ENCODE measurements around the gene ST6GALNAC3. TPM values are rescaled to one million over a fixed set of nuclear protein-coding genes. Genes with fewer than 3 reads are reported as not detected.

Gene ST6GALNAC3
- total RNA-seq, 4 donors from 2014 or later: 0.79 to 5.3 (median 1.6) TPM

GRCh38 chr1:76659171-76659940 lies 584.8 kb downstream of the ST6GALNAC3 start:
- Histone ChIP-seq H3K4me1 (no peaks in the 10 kb centered on the region), H3K4me3 (no peak overlapping the region), H3K9me3 (no peaks in the 10 kb centered on the region), H3K27me3 (no peaks in the 10 kb centered on the region), H3K27ac (no peak overlapping the region), H3K36me3 (no peaks in the 10 kb centered on the region)
- DNase-seq (ENCODE audit: low spot score in 2 of 2): no peak
- TF ChIP-seq POLR2A (IDR thresholded peaks at IDR 0.05): no peak
- TF ChIP-seq EP300 (IDR thresholded peaks at IDR 0.05): no peak
- no peak for TF ChIP-seq POLR2AphosphoS5 (IDR thresholded peaks at IDR 0.05)
- WGBS: 68% methylated on average over 4 of the region's 4 CpGs

- no peak for DNase-seq (ENCODE audit: low spot score in 2 of 2)
- TF ChIP-seq, protein P1, sequence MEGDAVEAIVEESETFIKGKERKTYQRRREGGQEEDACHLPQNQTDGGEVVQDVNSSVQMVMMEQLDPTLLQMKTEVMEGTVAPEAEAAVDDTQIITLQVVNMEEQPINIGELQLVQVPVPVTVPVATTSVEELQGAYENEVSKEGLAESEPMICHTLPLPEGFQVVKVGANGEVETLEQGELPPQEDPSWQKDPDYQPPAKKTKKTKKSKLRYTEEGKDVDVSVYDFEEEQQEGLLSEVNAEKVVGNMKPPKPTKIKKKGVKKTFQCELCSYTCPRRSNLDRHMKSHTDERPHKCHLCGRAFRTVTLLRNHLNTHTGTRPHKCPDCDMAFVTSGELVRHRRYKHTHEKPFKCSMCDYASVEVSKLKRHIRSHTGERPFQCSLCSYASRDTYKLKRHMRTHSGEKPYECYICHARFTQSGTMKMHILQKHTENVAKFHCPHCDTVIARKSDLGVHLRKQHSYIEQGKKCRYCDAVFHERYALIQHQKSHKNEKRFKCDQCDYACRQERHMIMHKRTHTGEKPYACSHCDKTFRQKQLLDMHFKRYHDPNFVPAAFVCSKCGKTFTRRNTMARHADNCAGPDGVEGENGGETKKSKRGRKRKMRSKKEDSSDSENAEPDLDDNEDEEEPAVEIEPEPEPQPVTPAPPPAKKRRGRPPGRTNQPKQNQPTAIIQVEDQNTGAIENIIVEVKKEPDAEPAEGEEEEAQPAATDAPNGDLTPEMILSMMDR (IDR thresholded peaks at IDR 0.05): no peak
- TF ChIP-seq EP300 (IDR thresholded peaks at IDR 0.05): no peak
- H3K27ac ChIP-seq: no peak overlapping the region
These were observed 587.0 kb downstream of the ST6GALNAC3 start for GRCh38 chr1:76661531-76661930.

GRCh38 chr1:76666499-76666898 lies 592.0 kb downstream of the ST6GALNAC3 start:
- Histone ChIP-seq H3K9me3 (no peaks in the 10 kb centered on the region), H3K4me1 (no peaks in the 10 kb centered on the region), H3K27me3 (no peaks in the 10 kb centered on the region), H3K4me3 (no peak overlapping the region), H3K27ac (no peak overlapping the region), H3K36me3 (no peaks in the 10 kb centered on the region)
- TF ChIP-seq, protein P1 (IDR thresholded peaks at IDR 0.05): no peak
- TF ChIP-seq EP300 (IDR thresholded peaks at IDR 0.05) (no peak), POLR2A (IDR thresholded peaks at IDR 0.05) (no peak), POLR2AphosphoS5 (IDR thresholded peaks at IDR 0.05) (no peak)
- no peak for DNase-seq (ENCODE audit: low spot score in 2 of 2)
- WGBS: 64% methylated on average over 2 of the region's 2 CpGs

More at GRCh38 chr1:76661531-76661930, 587.0 kb downstream of the ST6GALNAC3 start:
- Histone ChIP-seq H3K27me3 (no peaks in the 10 kb centered on the region), H3K4me3 (no peak overlapping the region), H3K36me3 (no peaks in the 10 kb centered on the region), H3K9me3 (no peaks in the 10 kb centered on the region), H3K4me1 (no peaks in the 10 kb centered on the region)
- WGBS: 39% methylated on average over 2 of the region's 2 CpGs

GRCh38 chr1:76668046-76668445 lies 593.5 kb downstream of the ST6GALNAC3 start:
- TF ChIP-seq POLR2A (IDR thresholded peaks at IDR 0.05) (no peak), POLR2AphosphoS5 (IDR thresholded peaks at IDR 0.05) (no peak), EP300 (IDR thresholded peaks at IDR 0.05) (no peak)
- TF ChIP-seq, protein P1 (IDR thresholded peaks at IDR 0.05): no peak
- Histone ChIP-seq H3K36me3 (no peaks in the 10 kb centered on the region), H3K9me3 (no peaks in the 10 kb centered on the region), H3K27me3 (no peaks in the 10 kb centered on the region), H3K4me3 (no peak overlapping the region), H3K27ac (no peak overlapping the region), H3K4me1 (no peaks in the 10 kb centered on the region)
- DNase-seq (ENCODE audit: low spot score in 2 of 2): no peak
- 39% methylated on average over 5 of the region's 5 CpGs for WGBS

GRCh38 chr1:76669131-76669530 lies 594.6 kb downstream of the ST6GALNAC3 start:
- Histone ChIP-seq H3K27me3 (no peaks in the 10 kb centered on the region), H3K4me1 (no peaks in the 10 kb centered on the region), H3K4me3 (no peak overlapping the region), H3K36me3 (no peaks in the 10 kb centered on the region), H3K27ac (no peak overlapping the region), H3K9me3 (no peaks in the 10 kb centered on the region)
- WGBS: 88% methylated on average over 4 of the region's 4 CpGs
- DNase-seq (ENCODE audit: low spot score in 2 of 2): no peak
- TF ChIP-seq POLR2AphosphoS5 (IDR thresholded peaks at IDR 0.05) (no peak), EP300 (IDR thresholded peaks at IDR 0.05) (no peak), POLR2A (IDR thresholded peaks at IDR 0.05) (no peak)
- TF ChIP-seq, protein P1 (IDR thresholded peaks at IDR 0.05): no peak
